Spleen (tissue), 11 donors: ENCODE results near the gene TIMP2. TPM values are rescaled to one million over a fixed set of nuclear protein-coding genes. Genes with fewer than 3 reads are reported as not detected.
A peak's percentile ranks its signal among the peaks of the same experiment; 100 is the strongest.
"Not testable (repeated sequence)": the region's sequence is repeated elsewhere in the genome, so short reads cannot be mapped to it uniquely, and the experiment has no call there.

ENCODE experiments used
- DNase-seq: peaks from one replicate; pipeline ENCODE4 v3.0.0-alpha.2; 2020
- H3K27ac ChIP-seq, 8 donors: fragments of 200-600 bp; sonication (generic) in 7 of 8; 1 replicate in 4 of 8; 2 replicates in 4 of 8; pipeline versions ENCODE4 v1.5.0 to v1.8.0; 2016 to 2021; ENCODE audit warnings: inconsistent platforms in 4 of 8, mild to moderate bottlenecking in 4 of 8, moderate library complexity in 1 of 8
- H3K27me3 ChIP-seq, 7 donors: fragments of 200-600 bp; sonication (generic) in 6 of 7; replicated peaks in 1 of 7; 1 replicate in 4 of 7; 2 replicates in 3 of 7; pipeline versions ENCODE4 v1.5.0 to v1.8.0; 2016 to 2021; ENCODE audit warnings: inconsistent platforms in 3 of 7, mild to moderate bottlenecking in 1 of 7
- H3K36me3 ChIP-seq, 6 donors: fragments of 200-600 bp; sonication (generic) in 5 of 6; 1 replicate in 4 of 6; 2 replicates in 2 of 6; pipeline versions ENCODE4 v1.5.0 to v1.8.0; 2016 to 2021; ENCODE audit warnings: inconsistent platforms in 2 of 6
- H3K4me1 ChIP-seq, 6 donors: fragments of 200-600 bp; sonication (generic) in 5 of 6; 1 replicate in 3 of 6; 2 replicates in 3 of 6; pipeline versions ENCODE4 v1.5.0 to v1.8.0; 2016 to 2021; ENCODE audit warnings: inconsistent platforms in 3 of 6
- H3K4me3 ChIP-seq, 8 donors: fragments of 200-600 bp; sonication (generic) in 7 of 8; 1 replicate in 4 of 8; 2 replicates in 4 of 8; pipeline versions ENCODE4 v1.5.0 to v1.8.0; 2016 to 2021; ENCODE audit warnings: inconsistent platforms in 4 of 8, mild to moderate bottlenecking in 4 of 8, moderate library complexity in 2 of 8
- H3K9me3 ChIP-seq, 8 donors: fragments of 200-600 bp; sonication (generic) in 7 of 8; 1 replicate in 4 of 8; 2 replicates in 4 of 8; pipeline versions ENCODE4 v1.5.0 to v1.8.0; 2016 to 2021; ENCODE audit warnings: inconsistent platforms in 4 of 8
- CTCF ChIP-seq, 11 experiments: fragments of 200-600 bp in 7 of 11; fragments of 450-650 bp in 4 of 11; sonication (generic) in 4 of 11; IDR thresholded peaks in 8 of 11; conservative IDR thresholded peaks in 3 of 11; 1 replicate in 7 of 11; 2 replicates in 4 of 11; pipeline versions ENCODE4 v1.4.0 to v1.8.0; 2016 to 2021; ENCODE audit warnings: antibody characterized with exemption in 11 of 11, inconsistent platforms in 4 of 11, mild to moderate bottlenecking in 1 of 11
- POLR2A ChIP-seq, 3 donors: fragments of 450-650 bp; IDR thresholded peaks; one replicate each; pipeline ENCODE4 v1.5.1; 2017; ENCODE audit warnings: antibody characterized with exemption in 3 of 3, mild to moderate bottlenecking in 1 of 3
- POLR2AphosphoS5 ChIP-seq, 3 donors: sonication (generic); formaldehyde crosslinking; IDR thresholded peaks; one replicate each; pipeline ENCODE4 v1.5.1; 2017; ENCODE audit warnings: antibody characterized with exemption in 3 of 3
- WGBS, 5 donors: extraction: QIAGEN DNeasy Blood & Tissue Kit in 3 of 5; methylation state at CpG; one replicate each; pipeline versions ENCODE4 v1.1.5 to v1.1.7; 2013 to 2018; 5-methylcytosine and 5-hydroxymethylcytosine counted together
- intact Hi-C: fragments of 100-400 bp; cut with DNase I; formaldehyde crosslinking; loops from one replicate; pipeline ENCODE4 v1.15.0; 2023; ENCODE audit warnings: low total_unique reads
- polyA plus RNA-seq, 3 donors: library from polyadenylated mRNA; stranded (reverse); fragments of 200-250 nt; gene quantifications; one replicate each; pipeline ENCODE4 v1.2.1, GENCODE V29; 2013
- total RNA-seq, 7 donors: library from RNA; depleted of rRNA in 3 of 7; stranded (reverse); fragments of >200 nt in 3 of 7; fragmentation: NEBNext Ultra II Directional in 4 of 7; extraction: Animal tissue kit (Norgen Biotek cat#: 25700) in 4 of 7; gene quantifications; one replicate each; pipeline versions ENCODE4 v1.1.0 to v1.2.1, GENCODE V29; 2016 to 2021
- donor health status: healthy with polysubstance abuse.
- donor health status: DM: no; HTN: no; CAD: no; lungs with moderate emphysema.
- donor health status: DM: no; HTN: no; CAD: no.
- donor health status: Bipolar disorder and iron deficiency.
- donor health status: healthy.
- donor health status: DM: no; HTN: no; CAD: no.
- donor health status: DM: yes; HTN: yes; CAD: no.

The TIMP2 gene
- total and polyA plus RNA-seq, 10 donors, result 16.3 to 333 (median 181) TPM

- H3K9me3 ChIP-seq, result no peaks in the 10 kb centered on the region
- peak overlapping the region in 7 of 8 donors; percentile 32 to 97 (median 91) for H3K27ac ChIP-seq
- peaks cover 11 to 92% (median 65%) of the 10 kb centered on the region in 6 donors for H3K4me1 ChIP-seq
- intact Hi-C loops, result no loop called here
- H3K4me3 ChIP-seq, result peak overlapping the region in 1 of 8 donors; percentile 2
- no peak for DNase-seq
- WGBS, 5 donors, result 50 to 68% (median 61%) methylated on average over 8 of the region's 8 CpGs
- peaks cover 0 to 5% (median 0%) of the 10 kb centered on the region in 7 donors for H3K27me3 ChIP-seq
- no peaks in the 10 kb centered on the region for H3K36me3 ChIP-seq
- no peak for TF ChIP-seq CTCF (IDR thresholded peaks at IDR 0.05 in 8 of 11, conservative IDR thresholded peaks at IDR 0.05 in 3 of 11)
- TF ChIP-seq POLR2A (IDR thresholded peaks at IDR 0.05), result no peak
- TF ChIP-seq POLR2AphosphoS5 (IDR thresholded peaks at IDR 0.05), result peak in 1 of 3 donors; percentile 52
These were observed 13.1 kb downstream of the TIMP2 start for GRCh38 chr17:78912082-78912481.

- H3K9me3 ChIP-seq, H3K4me3 ChIP-seq, intact Hi-C loops, H3K27me3 ChIP-seq, DNase-seq, H3K36me3 ChIP-seq: not testable (repeated sequence)
- WGBS, 5 donors, result 80 to 86% (median 84%) methylated on average over 7 of the region's 7 CpGs
- Histone ChIP-seq H3K4me1 (peaks cover 11 to 87% (median 61%) of the 10 kb centered on the region in 6 donors), H3K27ac (peak overlapping the region in 7 of 8 donors; percentile 32 to 97 (median 91))
These were observed 13.6 kb downstream of the TIMP2 start for GRCh38 chr17:78911543-78911942.

DNA sequence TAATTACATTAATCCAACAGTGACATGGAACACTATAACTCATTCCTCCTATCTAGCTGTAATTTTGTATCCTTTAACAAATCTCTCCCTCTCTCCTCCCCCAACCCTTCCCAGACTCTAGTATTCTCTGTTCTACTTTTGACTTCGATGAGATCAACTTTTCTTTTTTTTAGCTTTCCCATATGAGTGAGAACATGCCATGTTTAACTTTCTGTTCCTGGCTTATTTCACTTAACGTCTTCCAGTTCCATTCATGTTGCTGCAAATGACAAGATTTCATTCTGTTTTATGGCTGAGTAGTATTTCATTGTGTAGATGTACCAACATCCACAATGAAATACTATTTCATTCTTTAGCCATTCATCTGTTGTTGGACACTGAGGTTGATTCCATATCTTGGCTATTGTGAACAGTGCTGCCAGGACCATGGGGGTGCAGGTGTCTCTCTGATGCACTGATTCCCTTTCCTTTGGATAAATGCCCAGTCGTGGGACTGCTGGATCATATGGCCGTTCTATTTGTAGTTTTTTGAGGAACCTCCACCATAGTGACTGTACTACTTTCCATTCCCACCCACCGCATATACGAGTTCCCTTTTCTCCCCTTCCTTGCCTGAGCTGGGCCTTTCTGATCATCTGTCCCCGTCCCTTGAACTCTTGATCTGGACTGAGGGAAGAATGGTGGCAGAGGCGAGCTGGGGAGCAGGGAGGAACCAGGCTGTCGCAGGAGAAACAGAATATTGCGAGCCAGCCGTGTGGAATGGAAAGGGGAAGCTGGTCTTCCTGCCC, 14.5 kb downstream of the TIMP2 start:
- Histone ChIP-seq H3K4me1 (peaks cover 6 to 87% (median 54%) of the 10 kb centered on the region in 6 donors), H3K4me3 (peak overlapping the region in 1 of 8 donors; percentile 1), H3K9me3 (no peaks in the 10 kb centered on the region), H3K27me3 (no peaks in the 10 kb centered on the region), H3K36me3 (no peaks in the 10 kb centered on the region), H3K27ac (peak overlapping the region in 7 of 8 donors; percentile 32 to 97 (median 91))
- WGBS, 5 donors, result 48 to 65% (median 51%) methylated on average over 11 of the region's 11 CpGs
- DNase-seq, result no peak
- TF ChIP-seq POLR2AphosphoS5 (IDR thresholded peaks at IDR 0.05) (peak in 2 of 3 donors; percentile 9 to 41), POLR2A (IDR thresholded peaks at IDR 0.05) (no peak), CTCF (IDR thresholded peaks at IDR 0.05 in 8 of 11, conservative IDR thresholded peaks at IDR 0.05 in 3 of 11) (no peak)
- intact Hi-C loops, result no loop called here

GRCh38 chr17:78908426-78908825, 16.8 kb downstream of the TIMP2 start:
- Histone ChIP-seq H3K9me3 (no peaks in the 10 kb centered on the region), H3K36me3 (peaks cover 0 to 16% (median 0%) of the 10 kb centered on the region in 6 donors), H3K4me3 (no peak overlapping the region), H3K27ac (peak overlapping the region in 2 of 8 donors; percentile 21 to 42), H3K4me1 (peaks cover 0 to 87% (median 50%) of the 10 kb centered on the region in 6 donors), H3K27me3 (no peaks in the 10 kb centered on the region)
- TF ChIP-seq POLR2A (IDR thresholded peaks at IDR 0.05) (no peak), CTCF (IDR thresholded peaks at IDR 0.05 in 8 of 11, conservative IDR thresholded peaks at IDR 0.05 in 3 of 11) (no peak)
- no peak for DNase-seq
- intact Hi-C loops, result no loop called here
- 46 to 83% (median 73%) methylated on average over 4 of the region's 4 CpGs for WGBS, 5 donors
